ENCODE measurements around the gene CNDP2. TPM values are rescaled to one million over a fixed set of nuclear protein-coding genes. Genes with fewer than 3 reads are reported as not detected.

CNDP2 gene
- total RNA-seq, 1 experiment from 2014 or later = 75.3 TPM

DNA sequence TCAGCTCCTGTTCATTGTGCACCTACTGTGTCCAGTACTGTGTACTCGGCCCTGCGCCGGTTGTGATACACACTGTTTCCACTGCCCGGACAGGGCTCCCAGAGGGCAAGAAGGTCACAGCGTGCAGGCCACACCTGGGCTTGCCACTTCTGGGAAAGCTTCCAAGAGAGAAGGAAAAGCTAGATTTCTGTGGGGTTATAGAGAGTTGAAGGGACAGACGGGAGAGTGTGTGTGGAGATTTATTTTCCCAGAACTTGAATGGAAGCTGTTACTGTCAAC, 34.4 kb downstream of the CNDP2 start:
- BruUV-seq (replicated peaks) = no TSS peak
- peaks cover 20% of the 10 kb centered on the region for H3K27me3 ChIP-seq (replicated peaks; ENCODE audit: insufficient read depth, low read depth, low read length, poor library complexity)
- no peaks in the 10 kb centered on the region for H3K9me3 ChIP-seq (ENCODE audit: low read depth, low read length, poor library complexity, severe bottlenecking)
- H3K36me3 ChIP-seq (ENCODE audit: insufficient read depth, low read length, poor library complexity, severe bottlenecking) = no peaks in the 10 kb centered on the region
- POLR2A ChIA-PET (ENCODE audit: low non-redundant PET) = no interaction called here
- no peak for DNase-seq (ENCODE audit: low spot score)
- H3K4me3 ChIP-seq (ENCODE audit: low read depth, low read length, poor library complexity, severe bottlenecking) = no peak overlapping the region
- CTCF ChIA-PET = no interaction called here
- H3K27ac ChIP-seq (ENCODE audit: low read depth, low read length, poor library complexity, severe bottlenecking) = no peak overlapping the region
- H3K4me1 ChIP-seq (ENCODE audit: insufficient read depth, low read length, poor library complexity, severe bottlenecking) = no peaks in the 10 kb centered on the region
- intact Hi-C loops (cut with micrococcal nuclease; ENCODE audit: unreplicated experiment) = no loop called here
- TF ChIP-seq EZH2 (IDR thresholded peaks at IDR 0.05; ENCODE audit: borderline replicate concordance, low read depth, low read length, poor library complexity, severe bottlenecking) (no peak), CTCF (conservative IDR thresholded peaks at IDR 0.05; ENCODE audit: low read depth, low read length) (no peak)

DNA sequence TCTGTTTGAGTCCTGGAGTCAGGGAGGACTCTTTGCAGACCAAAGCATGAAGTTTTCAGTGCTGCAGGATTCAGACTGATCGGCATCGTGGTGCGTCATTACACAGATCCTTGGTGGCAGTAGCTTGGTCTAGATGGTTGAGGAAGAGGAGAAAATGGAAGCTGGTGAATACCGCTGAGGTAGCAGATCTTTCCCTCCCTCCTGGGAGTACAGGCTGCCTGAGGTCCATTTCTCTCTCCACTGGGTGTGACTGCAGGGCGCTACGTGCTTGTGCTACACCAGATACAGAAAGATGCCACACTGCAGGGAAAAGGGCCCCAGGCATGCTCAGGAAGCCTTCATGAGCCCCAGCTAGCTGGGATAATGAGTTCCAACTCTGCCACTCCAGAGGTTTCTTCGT, 34.9 kb downstream of the CNDP2 start:
- BruUV-seq (replicated peaks) = no TSS peak
- ChIA-PET CTCF (no interaction called here), POLR2A (ENCODE audit: low non-redundant PET) (no interaction called here)
- no peaks in the 10 kb centered on the region for H3K9me3 ChIP-seq (ENCODE audit: low read depth, low read length, poor library complexity, severe bottlenecking)
- no peak overlapping the region for H3K4me3 ChIP-seq (ENCODE audit: low read depth, low read length, poor library complexity, severe bottlenecking)
- H3K36me3 ChIP-seq (ENCODE audit: insufficient read depth, low read length, poor library complexity, severe bottlenecking) = no peaks in the 10 kb centered on the region
- TF ChIP-seq CTCF (conservative IDR thresholded peaks at IDR 0.05; ENCODE audit: low read depth, low read length) (no peak), EZH2 (IDR thresholded peaks at IDR 0.05; ENCODE audit: borderline replicate concordance, low read depth, low read length, poor library complexity, severe bottlenecking) (no peak)
- H3K27ac ChIP-seq (ENCODE audit: low read depth, low read length, poor library complexity, severe bottlenecking) = no peak overlapping the region
- H3K27me3 ChIP-seq (replicated peaks; ENCODE audit: insufficient read depth, low read depth, low read length, poor library complexity) = peaks cover 20% of the 10 kb centered on the region
- no peaks in the 10 kb centered on the region for H3K4me1 ChIP-seq (ENCODE audit: insufficient read depth, low read length, poor library complexity, severe bottlenecking)
- no peak for DNase-seq (ENCODE audit: low spot score)
- intact Hi-C loops (cut with micrococcal nuclease; ENCODE audit: unreplicated experiment) = no loop called here

DNA sequence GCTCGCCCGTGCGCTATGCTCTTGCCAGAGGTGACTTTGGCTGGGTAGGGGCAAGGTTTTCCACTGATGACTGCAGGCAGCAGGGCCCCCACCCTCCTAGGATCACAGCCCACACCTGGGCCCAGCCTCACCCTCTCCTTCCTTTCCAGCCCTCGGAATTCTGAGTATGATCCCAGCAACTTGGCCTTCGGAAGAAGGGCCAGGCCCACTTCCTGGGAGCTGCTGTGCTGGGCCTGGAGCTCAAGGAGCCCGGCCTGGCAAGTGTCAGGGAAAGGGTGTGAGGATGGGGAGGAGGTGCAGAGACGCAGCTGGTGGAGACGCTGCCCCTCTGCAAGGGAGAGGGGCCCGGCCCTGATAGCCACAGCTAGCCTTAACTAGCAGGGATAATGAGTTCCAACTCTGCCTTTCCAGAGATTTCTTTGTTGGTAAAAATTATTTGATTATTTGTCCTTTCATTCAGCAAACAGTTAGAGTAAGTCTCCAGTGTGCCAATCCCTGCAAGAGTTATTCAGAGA, 36.4 kb downstream of the CNDP2 start:
- ChIA-PET CTCF (no interaction called here), POLR2A (ENCODE audit: low non-redundant PET) (no interaction called here)
- DNase-seq (ENCODE audit: low spot score) = no peak
- Histone ChIP-seq H3K4me3 (ENCODE audit: low read depth, low read length, poor library complexity, severe bottlenecking) (no peak overlapping the region), H3K9me3 (ENCODE audit: low read depth, low read length, poor library complexity, severe bottlenecking) (no peaks in the 10 kb centered on the region), H3K27ac (ENCODE audit: low read depth, low read length, poor library complexity, severe bottlenecking) (no peak overlapping the region), H3K4me1 (ENCODE audit: insufficient read depth, low read length, poor library complexity, severe bottlenecking) (no peaks in the 10 kb centered on the region), H3K36me3 (ENCODE audit: insufficient read depth, low read length, poor library complexity, severe bottlenecking) (no peaks in the 10 kb centered on the region), H3K27me3 (replicated peaks; ENCODE audit: insufficient read depth, low read depth, low read length, poor library complexity) (peaks cover 15% of the 10 kb centered on the region)
- TF ChIP-seq EZH2 (IDR thresholded peaks at IDR 0.05; ENCODE audit: borderline replicate concordance, low read depth, low read length, poor library complexity, severe bottlenecking) = no peak
- no peak for TF ChIP-seq CTCF (conservative IDR thresholded peaks at IDR 0.05; ENCODE audit: low read depth, low read length)
- BruUV-seq (replicated peaks) = no TSS peak
- intact Hi-C loops (cut with micrococcal nuclease; ENCODE audit: unreplicated experiment) = no loop called here

Measured in A673 (cell line).